HG03521 (cell line): ENCODE measurements around the gene NOD1.

Source experiments
- ATAC-seq: cut with Tn5 transposase; IDR thresholded peaks from one replicate; pipeline ENCODE4 v1.9.1; 2021; ENCODE audit warnings: mild to moderate bottlenecking, moderate library complexity; ENCODE audit not compliant: unreplicated experiment

The NOD1 gene

DNA sequence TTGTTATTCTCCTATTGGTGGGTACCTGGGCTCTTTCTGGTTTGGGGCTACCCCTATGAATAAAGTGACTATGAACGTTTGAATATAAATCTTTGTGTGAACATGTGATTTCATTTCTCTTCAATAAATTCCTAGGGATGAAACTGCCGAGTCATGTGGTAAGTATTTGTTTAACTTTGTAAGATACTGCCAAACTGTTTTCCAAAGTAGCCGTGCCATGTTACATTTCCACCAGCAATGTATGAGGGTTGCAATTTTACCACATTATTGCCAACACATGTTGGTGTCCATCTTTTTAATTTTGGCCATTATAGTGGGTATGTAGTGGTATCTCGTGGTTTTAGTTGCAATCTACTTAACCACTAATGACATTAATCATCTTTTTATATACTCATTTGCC lies 99.5 kb downstream of the NOD1 start:
- ATAC-seq: no peak

DNA sequence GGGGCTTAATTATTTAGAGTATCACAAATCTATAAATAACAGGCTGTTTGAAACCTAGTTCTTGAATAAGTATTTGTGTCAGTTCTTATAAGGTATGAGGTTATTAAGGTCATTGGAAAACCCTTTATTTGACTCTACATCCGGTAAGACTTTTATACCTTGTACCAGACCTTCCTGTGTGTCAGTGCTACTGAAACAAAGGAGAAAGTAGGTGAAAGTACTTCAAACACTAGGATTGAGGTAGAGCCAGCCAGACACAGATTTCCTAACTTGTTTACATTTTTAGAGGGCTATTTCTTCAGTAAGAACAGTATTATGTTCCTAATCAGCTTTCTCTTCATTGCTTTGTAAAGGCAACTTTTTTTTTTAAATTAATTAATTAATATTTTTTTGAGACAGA lies 100.3 kb downstream of the NOD1 start:
- ATAC-seq: no peak
